ENCODE results near the gene PLXND1. TPM values are rescaled to one million over a fixed set of nuclear protein-coding genes. Genes with fewer than 3 reads are reported as not detected.

The PLXND1 gene
- total RNA-seq, 1 experiment from 2014 or later: 47.3 TPM

- intact Hi-C loops (cut with micrococcal nuclease): no loop called here
- Histone ChIP-seq H3K36me3 (ENCODE audit: control insufficient read depth in 1 of 2, insufficient read depth in 2 of 2, low read length in 2 of 2) (no peaks in the 10 kb centered on the region), H3K9me2 (ENCODE audit: insufficient read depth) (no peaks in the 10 kb centered on the region), H3K4me3 (replicated peaks in 1 of 2; ENCODE audit: low read depth in 1 of 2, low read length in 2 of 2) (no peak overlapping the region), H3K79me2 (ENCODE audit: insufficient read depth, low read length) (no peaks in the 10 kb centered on the region), H3K9ac (ENCODE audit: low read length) (no peak overlapping the region), H3K9me3 (ENCODE audit: control insufficient read depth in 1 of 2, insufficient read depth in 1 of 2, low read depth in 1 of 2, low read length in 2 of 2) (peaks cover 8 to 9% of the 10 kb centered on the region in 2 experiments; a peak in 2 of 4 replicates), H4K20me1 (ENCODE audit: insufficient read depth) (no peaks in the 10 kb centered on the region), H3K27ac (ENCODE audit: low read depth, low read length) (no peak overlapping the region), H2AFZ (ENCODE audit: low read depth, low read length, poor library complexity, severe bottlenecking) (no peak overlapping the region), H3K27me3 (ENCODE audit: insufficient read depth, low read length) (no peaks in the 10 kb centered on the region), H3K4me2 (ENCODE audit: low read length) (no peak overlapping the region), H3K4me1 (ENCODE audit: control insufficient read depth in 1 of 2, insufficient read depth in 2 of 2, low read length in 2 of 2) (peaks cover 2 to 18% of the 10 kb centered on the region in 2 experiments; a peak in 3 of 4 replicates)
- DNase-seq (ENCODE audit: low read depth, low spot score): no peak
- BruUV-seq (replicated peaks): no TSS peak
- ChIA-PET RAD21 (ENCODE audit: low non-redundant PET in 1 of 2, low total read pairs in 2 of 2, uncharacterized antibody in 2 of 2, unreplicated experiment in 2 of 2) (no interaction called here), POLR2A (no interaction called here), CTCF (no interaction called here)
- ATAC-seq: no peak
- TF ChIP-seq CBX3 (IDR thresholded peaks at IDR 0.05; ENCODE audit: low read depth) (peak; percentile 86; the same call in 1 of the 2 replicates), EZH2 (IDR thresholded peaks at IDR 0.05) (no peak)
These were observed 29.6 kb upstream of the PLXND1 start for GRCh38 chr3:129636082-129636481.

GRCh38 chr3:129635656-129636055 is 29.2 kb upstream of the PLXND1 start:
- BruUV-seq (replicated peaks): no TSS peak
- H3K9ac ChIP-seq (ENCODE audit: low read length): no peak overlapping the region
- POLR2A ChIA-PET: no interaction called here
- no peak overlapping the region for H3K4me3 ChIP-seq (replicated peaks in 1 of 2; ENCODE audit: low read depth in 1 of 2, low read length in 2 of 2)
- ATAC-seq (no peak), DNase-seq (ENCODE audit: low read depth, low spot score) (no peak)
- no peak overlapping the region for H3K27ac ChIP-seq (ENCODE audit: low read depth, low read length)
- TF ChIP-seq SRF (IDR thresholded peaks at IDR 0.05; ENCODE audit: low read depth): no peak
- TF ChIP-seq CEBPB (IDR thresholded peaks at IDR 0.05; ENCODE audit: low read depth): no peak
- TF ChIP-seq EGR1 (IDR thresholded peaks at IDR 0.05; ENCODE audit: low read depth): no peak
- no peak for TF ChIP-seq TCF7L2 (IDR thresholded peaks at IDR 0.05; ENCODE audit: borderline replicate concordance, extremely low read depth, insufficient read depth, insufficient read length)
- TF ChIP-seq POLR2A (IDR thresholded peaks at IDR 0.05; ENCODE audit: borderline replicate concordance, extremely low read depth, insufficient read depth, insufficient read length): no peak
- no peak for TF ChIP-seq SIN3A (IDR thresholded peaks at IDR 0.05; ENCODE audit: low read depth)
- no peak for TF ChIP-seq MAX (IDR thresholded peaks at IDR 0.05)
- TF ChIP-seq CTCF (IDR thresholded peaks at IDR 0.05 in 2 of 3, conservative IDR thresholded peaks at IDR 0.05 in 1 of 3; ENCODE audit: borderline replicate concordance in 1 of 3, insufficient read depth in 1 of 3, low read depth in 2 of 3, low read length in 2 of 3): no peak
- no peak for TF ChIP-seq CBX3 (IDR thresholded peaks at IDR 0.05; ENCODE audit: low read depth)
- no peak for TF ChIP-seq ZBTB33 (IDR thresholded peaks at IDR 0.05; ENCODE audit: extremely low read depth, insufficient replicate concordance, low read length)
- no peaks in the 10 kb centered on the region for H3K79me2 ChIP-seq (ENCODE audit: insufficient read depth, low read length)
- H3K9me3 ChIP-seq (ENCODE audit: control insufficient read depth in 1 of 2, insufficient read depth in 1 of 2, low read depth in 1 of 2, low read length in 2 of 2): peaks cover 8 to 9% of the 10 kb centered on the region in 2 experiments; a peak in 2 of 4 replicates
- H3K36me3 ChIP-seq (ENCODE audit: control insufficient read depth in 1 of 2, insufficient read depth in 2 of 2, low read length in 2 of 2): no peaks in the 10 kb centered on the region
- intact Hi-C loops (cut with micrococcal nuclease): no loop called here
- CTCF ChIA-PET: no interaction called here
- H4K20me1 ChIP-seq (ENCODE audit: insufficient read depth): no peaks in the 10 kb centered on the region
- H3K4me2 ChIP-seq (ENCODE audit: low read length): no peak overlapping the region
- H3K27me3 ChIP-seq (ENCODE audit: insufficient read depth, low read length): no peaks in the 10 kb centered on the region
- H2AFZ ChIP-seq (ENCODE audit: low read depth, low read length, poor library complexity, severe bottlenecking): no peak overlapping the region
- RAD21 ChIA-PET (ENCODE audit: low non-redundant PET in 1 of 2, low total read pairs in 2 of 2, uncharacterized antibody in 2 of 2, unreplicated experiment in 2 of 2): no interaction called here
- no peaks in the 10 kb centered on the region for H3K9me2 ChIP-seq (ENCODE audit: insufficient read depth)
- H3K4me1 ChIP-seq (ENCODE audit: control insufficient read depth in 1 of 2, insufficient read depth in 2 of 2, low read length in 2 of 2): peaks cover 2 to 18% of the 10 kb centered on the region in 2 experiments; a peak in 3 of 4 replicates

All from HCT116 (cell line).